Naive thymus-derived CD8-positive, alpha-beta T cell (primary cell): Measurements from ENCODE around the gene ZSWIM6. TPM values are rescaled to one million over a fixed set of nuclear protein-coding genes. Genes with fewer than 3 reads are reported as not detected.

ENCODE experiments used
- ATAC-seq, 2 donors: fragments of 150-1000 bp; cut with Tn5 transposase in 1 of 2; sonication (Bioruptor Pico), chemical (Tn5 transposase) in 1 of 2; 1 replicate in 1 of 2; 2 replicates in 1 of 2; pipeline ENCODE4 v1.10.0; 2021; ENCODE audit warnings: mild to moderate bottlenecking in 2 of 2, moderate library complexity in 2 of 2
- POLR2A ChIA-PET: fragments of 350-600 bp; sonication (Branson Sonifier 250); formaldehyde crosslinking; loops from one replicate; lab custom pipeline; 2021; ENCODE audit warnings: antibody characterized with exemption; lab: Charles Lee
- DNase-seq, 10 donors: peaks; one replicate each; pipeline versions ENCODE4 v3.0.0 to v3.0.0-alpha.2; 2020 to 2022
- H3K27ac Mint-ChIP-seq, 10 donors: one replicate each; pipeline ENCODE4 v1.8.0; 2020 to 2022; ENCODE audit warnings: mild to moderate bottlenecking in 10 of 10, mixed read lengths in 10 of 10, moderate library complexity in 4 of 10, inconsistent platforms in 1 of 10
- H3K27me3 Mint-ChIP-seq, 5 donors: one replicate each; pipeline ENCODE4 v1.8.0; 2021 to 2022; ENCODE audit warnings: mixed read lengths in 5 of 5
- H3K36me3 Mint-ChIP-seq, 3 donors: one replicate each; pipeline ENCODE4 v1.8.0; 2020 to 2022; ENCODE audit warnings: mixed read lengths in 3 of 3, mild to moderate bottlenecking in 2 of 3, inconsistent platforms in 1 of 3
- H3K4me1 Mint-ChIP-seq, 4 donors: one replicate each; pipeline ENCODE4 v1.8.0; 2021 to 2022; ENCODE audit warnings: mixed read lengths in 4 of 4
- H3K4me3 Mint-ChIP-seq, 10 donors: one replicate each; pipeline ENCODE4 v1.8.0; 2020 to 2022; ENCODE audit warnings: mild to moderate bottlenecking in 10 of 10, mixed read lengths in 10 of 10, moderate library complexity in 6 of 10, inconsistent platforms in 1 of 10
- H3K9me3 Mint-ChIP-seq, 9 donors: one replicate each; pipeline ENCODE4 v1.8.0; 2020 to 2022; ENCODE audit warnings: mixed read lengths in 9 of 9, mild to moderate bottlenecking in 3 of 9, inconsistent platforms in 1 of 9, moderate library complexity in 1 of 9
- polyA plus RNA-seq, 3 donors: library from polyadenylated mRNA; unstranded; fragments of 300-500 nt; fragmentation: Illumina TruSeq; gene quantifications; one replicate each; pipeline ENCODE4 v1.2.3, GENCODE V29; 2021
- total RNA-seq, 8 experiments: library from RNA in 2 of 8; stranded (reverse) in 2 of 8; gene quantifications; one replicate each; pipeline ENCODE4 v1.2.3 and lab custom pipeline; 2021 to 2026

The ZSWIM6 gene
- total and polyA plus RNA-seq, 5 experiments from 2014 or later: 0.14 to 11.9 (median 0.59) TPM

GRCh38 chr5:61591859-61592258, 259.8 kb downstream of the ZSWIM6 start:
- DNase-seq: no peak
- POLR2A ChIA-PET: no interaction called here
- ATAC-seq: no peak
- no peak overlapping the region for H3K4me3 Mint-ChIP-seq
- H3K27me3 Mint-ChIP-seq: peaks cover 0 to 5% (median 3%) of the 10 kb centered on the region in 5 donors
- H3K36me3 Mint-ChIP-seq: no peaks in the 10 kb centered on the region
- H3K4me1 Mint-ChIP-seq: no peaks in the 10 kb centered on the region
- H3K27ac Mint-ChIP-seq: no peak overlapping the region
- peaks cover 0 to 8% (median 0%) of the 10 kb centered on the region in 9 donors for H3K9me3 Mint-ChIP-seq

GRCh38 chr5:61595426-61595825, 263.4 kb downstream of the ZSWIM6 start:
- no peak for ATAC-seq
- DNase-seq: no peak
- POLR2A ChIA-PET: no interaction called here
- Mint-ChIP-seq H3K36me3 (no peaks in the 10 kb centered on the region), H3K27ac (no peak overlapping the region), H3K4me1 (peaks cover 0 to 6% (median 2%) of the 10 kb centered on the region in 4 donors), H3K9me3 (no peaks in the 10 kb centered on the region), H3K27me3 (peaks cover 0 to 6% (median 3%) of the 10 kb centered on the region in 5 donors), H3K4me3 (no peak overlapping the region)

Other genes with a start within 250 kb of the ZSWIM6 start
- gene SMIM15, start 169.8 kb upstream of the ZSWIM6 start, total RNA-seq: 10 to 100 TPM; 34.9 to 39.4 TPM
- gene SMIM15, start 169.8 kb upstream of the ZSWIM6 start, polyA plus RNA-seq: 10 to 100 TPM; 21.0 to 38.0 (median 26.2) TPM